Activated effector memory CD4-positive, alpha-beta T cell treated with Interleukin-2 at 50 U/mL for 16 hours (primary cell): ENCODE measurements around the gene SHFL.

ENCODE experiments used
- DNase-seq: peaks from one replicate; pipeline ENCODE4 v3.0.0-alpha.2; 2020

SHFL gene

GRCh38 chr19:10135551-10136334 is 49.6 kb downstream of the SHFL start:
- DNase-seq = no peak

- no peak for DNase-seq
Observed at GRCh38 chr19:10136936-10137335, 50.8 kb downstream of the SHFL start.

- DNase-seq = no peak
Observed at GRCh38 chr19:10137751-10138682, 51.9 kb downstream of the SHFL start.

- no peak for DNase-seq
Observed at GRCh38 chr19:10138879-10139795, 53.0 kb downstream of the SHFL start.

- no peak for DNase-seq
Observed at GRCh38 chr19:10139952-10140351, 53.8 kb downstream of the SHFL start.

- DNase-seq = no peak
Observed at GRCh38 chr19:10141479-10141878, 55.4 kb downstream of the SHFL start.

- no peak for DNase-seq
Observed at GRCh38 chr19:10141973-10142372, 55.9 kb downstream of the SHFL start.
